Measurements from ENCODE around the gene OGG1. TPM values are rescaled to one million over a fixed set of nuclear protein-coding genes. Genes with fewer than 3 reads are reported as not detected.

The OGG1 gene
- total RNA-seq, 3 donors from 2014 or later = 23.3 to 33.0 (median 28.6) TPM

- TF ChIP-seq CTCF (IDR thresholded peaks at IDR 0.05) = no peak
- peaks cover 11% of the 10 kb centered on the region for H3K4me1 ChIP-seq (ENCODE audit: low read depth)
- no peaks in the 10 kb centered on the region for H3K36me3 ChIP-seq (ENCODE audit: low read depth)
- H3K4me3 ChIP-seq = no peak within 1 kb of the TSS
- DNase-seq = no peak
- peak; percentile 57 for ATAC-seq
- H3K9me3 ChIP-seq = no peaks in the 10 kb centered on the region
- intact Hi-C loops (cut with DNase I, micrococcal nuclease) = no loop called here
Measured at GRCh38 chr3:9703736-9704346, 45.9 kb upstream of the OGG1 start, which contains the start of gene CPNE9. TSS of gene CPNE9 (plus strand) at chr3:9703833. CDS start at chr3:9703997, 164 bp downstream.

- intact Hi-C loops (cut with DNase I, micrococcal nuclease) = no loop called here
- DNase-seq (peak in 2 of 3 donors; percentile 41 to 63), ATAC-seq (peak; percentile 77)
- Histone ChIP-seq H3K36me3 (ENCODE audit: low read depth) (no peaks in the 10 kb centered on the region), H3K9me3 (no peaks in the 10 kb centered on the region), H3K4me3 (no peak overlapping the region), H3K4me1 (ENCODE audit: low read depth) (peaks cover 11% of the 10 kb centered on the region)
- TF ChIP-seq CTCF (IDR thresholded peaks at IDR 0.05) = no peak
Measured at GRCh38 chr3:9704347-9705322, 45.1 kb upstream of the OGG1 start.

GRCh38 chr3:9710174-9710739 is 39.5 kb upstream of the OGG1 start:
- intact Hi-C loops (cut with DNase I, micrococcal nuclease) = no loop called here
- DNase-seq = no peak
- H3K36me3 ChIP-seq (ENCODE audit: low read depth) = no peaks in the 10 kb centered on the region
- H3K4me3 ChIP-seq = no peak overlapping the region
- ATAC-seq = no peak
- no peaks in the 10 kb centered on the region for H3K4me1 ChIP-seq (ENCODE audit: low read depth)
- TF ChIP-seq CTCF (IDR thresholded peaks at IDR 0.05) = no peak
- H3K9me3 ChIP-seq = no peaks in the 10 kb centered on the region

GRCh38 chr3:9712415-9712814 is 37.3 kb upstream of the OGG1 start:
- TF ChIP-seq CTCF (IDR thresholded peaks at IDR 0.05) = no peak
- DNase-seq (no peak), ATAC-seq (no peak)
- Histone ChIP-seq H3K4me1 (ENCODE audit: low read depth) (no peaks in the 10 kb centered on the region), H3K36me3 (ENCODE audit: low read depth) (no peaks in the 10 kb centered on the region), H3K9me3 (no peaks in the 10 kb centered on the region), H3K4me3 (no peak overlapping the region)
- intact Hi-C loops (cut with DNase I, micrococcal nuclease) = no loop called here

- Histone ChIP-seq H3K4me3 (no peak overlapping the region), H3K4me1 (ENCODE audit: low read depth) (no peaks in the 10 kb centered on the region), H3K36me3 (ENCODE audit: low read depth) (no peaks in the 10 kb centered on the region), H3K9me3 (no peaks in the 10 kb centered on the region)
- no peak for ATAC-seq
- TF ChIP-seq CTCF (IDR thresholded peaks at IDR 0.05) = no peak
- no peak for DNase-seq
- intact Hi-C loops (cut with DNase I, micrococcal nuclease) = no loop called here
Measured at GRCh38 chr3:9713142-9713541, 36.6 kb upstream of the OGG1 start.

Data from mucosa of descending colon (tissue), 3 donors.